GM19043 (cell line): ENCODE data around the gene CAPN9.
"Not testable (repeated sequence)": the region's sequence is repeated elsewhere in the genome, so short reads cannot be mapped to it uniquely, and the experiment has no call there.

Experiments
- ATAC-seq: cut with Tn5 transposase; IDR thresholded peaks from one replicate; pipeline ENCODE4 v1.9.1; 2021; ENCODE audit warnings: low read depth; ENCODE audit not compliant: unreplicated experiment

The CAPN9 gene

DNA sequence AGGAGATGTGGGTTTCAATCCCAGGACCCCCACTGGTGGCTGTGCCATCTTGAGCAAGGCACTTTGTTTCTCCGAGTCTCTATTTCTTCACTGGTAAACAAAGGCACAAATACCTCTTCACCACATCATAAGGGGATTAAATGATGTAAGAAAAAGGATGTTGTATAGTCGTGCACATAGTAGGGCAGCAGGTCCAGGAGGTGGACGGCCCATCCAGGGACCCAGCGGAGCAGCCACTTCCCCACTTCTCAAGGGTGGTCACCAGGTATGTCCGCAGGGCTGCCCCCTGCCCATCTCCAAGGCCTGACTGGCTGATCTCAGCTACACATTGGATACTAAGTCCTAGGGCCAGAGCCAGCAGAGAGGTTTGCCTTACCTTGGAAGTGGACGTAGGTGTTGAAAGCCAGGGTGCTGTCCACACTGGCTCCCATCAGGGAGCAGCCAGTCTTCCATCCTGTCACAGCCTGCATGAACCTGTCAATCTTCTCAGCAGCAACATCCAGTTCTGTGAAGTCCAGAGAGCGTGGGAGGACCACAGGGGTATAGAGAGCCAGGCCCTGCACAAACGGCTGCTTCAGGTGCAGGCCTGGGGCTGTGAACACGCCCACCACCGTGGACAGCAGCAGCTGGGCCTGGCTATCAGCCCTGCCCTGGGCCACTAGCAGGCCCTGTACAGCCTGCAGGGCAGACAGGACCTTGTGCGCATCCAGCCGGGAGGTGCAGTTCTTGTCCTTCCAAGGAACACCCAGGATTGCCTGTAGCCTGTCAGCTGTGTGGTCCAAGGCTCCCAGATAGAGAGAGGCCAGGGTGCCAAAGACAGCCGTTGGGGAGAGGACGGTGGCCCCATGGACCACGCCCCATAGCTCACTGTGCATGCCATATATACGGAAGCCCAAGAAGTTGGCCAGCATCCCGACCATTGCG, 37.3 kb upstream of the CAPN9 start:
- no peak for ATAC-seq

- ATAC-seq = no peak
These were observed 36.7 kb upstream of the CAPN9 start for GRCh38 chr1:230710543-230710904.

GRCh38 chr1:230711245-230711644, 35.9 kb upstream of the CAPN9 start:
- ATAC-seq = no peak

- no peak for ATAC-seq
These were observed 34.7 kb upstream of the CAPN9 start for GRCh38 chr1:230712470-230712942.

- no peak for ATAC-seq
These were observed 34.0 kb upstream of the CAPN9 start for GRCh38 chr1:230713138-230713537.

GRCh38 chr1:230713547-230713914, 33.7 kb upstream of the CAPN9 start:
- ATAC-seq = no peak

GRCh38 chr1:230713915-230714764, 33.0 kb upstream of the CAPN9 start, which contains the start of gene AGT:
TSS of gene AGT (minus strand) at chr1:230714122. CDS start at chr1:230710823, 3,299 bp downstream.
- ATAC-seq = no peak

DNA sequence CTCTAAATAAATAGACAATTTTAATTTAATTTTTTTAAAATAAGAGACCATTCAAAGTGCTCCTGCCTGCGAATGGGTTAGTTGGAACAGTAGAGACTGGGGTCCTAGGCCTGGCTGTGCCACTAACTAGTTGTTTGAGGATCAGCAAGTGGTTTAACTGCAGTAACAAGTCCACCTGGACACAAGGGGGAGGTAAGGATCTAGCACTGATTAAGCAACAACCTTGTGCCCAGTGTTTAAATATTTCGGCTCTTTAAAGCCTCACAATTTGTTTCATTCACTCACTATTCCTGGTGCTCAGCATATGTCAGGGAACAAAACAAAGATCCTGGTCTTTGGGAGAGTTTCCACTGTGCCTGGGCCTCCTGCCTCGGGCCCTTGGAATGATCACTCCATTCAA, 31.7 kb upstream of the CAPN9 start:
- no peak for ATAC-seq

DNA sequence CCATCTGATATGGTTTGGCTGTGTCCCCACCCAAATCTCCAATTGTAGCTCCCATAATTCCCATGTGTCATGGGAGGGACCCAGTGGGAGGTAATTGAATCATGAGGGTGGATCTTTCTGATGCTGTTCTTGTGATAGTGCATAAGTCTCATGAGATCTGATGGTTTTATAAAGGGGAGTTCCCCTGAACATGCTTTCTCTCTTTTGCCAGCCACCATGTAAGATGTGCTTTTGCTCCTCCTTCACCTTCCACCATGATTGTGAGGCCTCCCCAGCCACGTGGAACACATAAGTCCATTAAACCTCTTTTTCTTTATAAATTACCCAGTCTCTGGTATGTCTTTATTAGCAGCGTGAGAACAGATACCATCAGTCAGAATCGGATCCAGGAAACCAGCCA, 30.7 kb upstream of the CAPN9 start:
- ATAC-seq = not testable (repeated sequence)

DNA sequence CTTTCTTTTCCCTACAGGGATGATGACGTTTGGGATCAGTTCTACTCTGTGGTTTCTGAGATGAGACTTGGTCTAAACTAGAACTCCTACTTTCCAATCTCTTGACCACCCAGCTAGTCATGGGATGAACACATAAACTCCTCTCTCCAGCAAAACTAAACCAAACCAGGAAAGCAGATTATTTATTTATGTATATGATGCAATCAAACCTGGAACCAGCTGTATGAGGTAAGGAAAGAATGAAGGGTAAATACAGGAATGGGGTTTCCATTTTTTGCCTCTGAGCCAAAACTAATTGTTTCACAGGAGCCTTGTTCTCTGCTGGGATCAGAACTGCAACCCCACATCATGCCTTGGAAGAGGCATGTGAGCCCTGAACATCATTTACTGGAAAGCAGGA, 29.9 kb upstream of the CAPN9 start:
- no peak for ATAC-seq

- ATAC-seq = not testable (repeated sequence)
These were observed 25.2 kb upstream of the CAPN9 start for GRCh38 chr1:230721849-230722522.

DNA sequence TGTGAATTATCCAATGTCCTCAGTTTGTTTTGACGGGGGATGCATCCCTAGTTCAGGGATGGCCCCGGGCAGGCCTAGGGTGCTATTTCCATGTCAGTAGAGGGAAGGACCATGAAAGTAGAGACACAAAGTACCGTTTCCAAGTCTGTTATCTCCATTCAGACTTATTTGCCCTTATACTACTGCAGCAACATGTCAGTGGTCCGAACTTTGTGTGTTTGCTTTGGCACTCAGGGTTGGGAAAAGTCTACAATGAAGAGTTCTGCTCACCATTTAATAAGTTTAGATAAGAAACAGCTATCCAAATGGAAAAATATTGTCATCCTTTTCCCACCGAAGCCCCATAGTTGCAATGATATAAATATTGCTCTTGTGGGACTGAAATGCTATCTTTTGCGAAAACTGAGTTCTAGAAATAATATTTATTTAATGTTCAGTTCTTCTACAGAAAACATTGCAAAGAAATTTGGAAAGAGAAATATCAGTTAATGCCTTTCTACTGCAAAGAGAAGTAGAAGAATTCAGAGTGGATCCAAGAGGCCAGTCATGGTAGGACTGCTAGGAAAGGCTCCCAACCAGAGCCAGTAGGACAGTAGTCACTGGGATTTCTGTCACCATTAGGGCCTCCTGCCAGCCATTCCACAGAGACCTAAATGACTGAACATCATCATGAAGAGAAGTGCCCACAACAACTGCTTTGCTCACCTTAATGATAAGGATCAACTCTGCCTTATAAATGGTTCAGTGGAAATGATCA, 21.8 kb upstream of the CAPN9 start:
- ATAC-seq = no peak

DNA sequence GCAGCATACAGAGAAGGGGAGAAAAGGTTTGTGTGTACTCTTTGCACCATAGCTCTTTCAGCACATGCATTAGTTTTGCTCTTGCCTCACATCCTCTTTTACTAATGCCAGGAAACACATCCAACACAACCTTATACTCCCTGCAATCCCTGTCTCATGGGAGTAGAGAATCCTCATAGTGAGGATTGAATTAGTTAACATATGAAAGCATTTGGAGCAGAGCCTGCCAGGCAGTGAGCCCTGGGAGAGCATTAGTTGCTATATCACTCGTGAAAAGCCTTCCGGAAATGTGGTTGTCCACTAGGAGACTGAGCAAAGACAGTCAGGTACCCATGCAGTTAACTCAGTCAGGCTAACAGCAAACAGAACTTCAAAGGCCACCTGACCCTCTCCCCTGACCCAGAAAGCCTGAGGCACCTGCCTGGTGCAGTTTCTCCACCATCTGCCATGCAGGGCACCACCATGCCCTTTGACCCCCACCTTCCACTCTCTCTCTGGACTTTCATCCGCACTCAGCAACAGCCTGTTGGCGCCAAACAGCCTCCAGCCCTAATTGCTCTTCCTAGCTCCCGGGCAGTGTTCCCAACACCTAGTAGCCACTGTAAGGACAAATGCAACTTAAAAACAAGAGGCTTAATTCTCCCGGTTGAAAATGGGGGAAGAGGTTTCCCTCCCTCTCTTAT, 18.3 kb upstream of the CAPN9 start:
- no peak for ATAC-seq

GRCh38 chr1:230730977-230731376, 16.2 kb upstream of the CAPN9 start:
- ATAC-seq = no peak

GRCh38 chr1:230735447-230735846, 11.7 kb upstream of the CAPN9 start:
- no peak for ATAC-seq

GRCh38 chr1:230737622-230738262, 9.4 kb upstream of the CAPN9 start:
- ATAC-seq = no peak

DNA sequence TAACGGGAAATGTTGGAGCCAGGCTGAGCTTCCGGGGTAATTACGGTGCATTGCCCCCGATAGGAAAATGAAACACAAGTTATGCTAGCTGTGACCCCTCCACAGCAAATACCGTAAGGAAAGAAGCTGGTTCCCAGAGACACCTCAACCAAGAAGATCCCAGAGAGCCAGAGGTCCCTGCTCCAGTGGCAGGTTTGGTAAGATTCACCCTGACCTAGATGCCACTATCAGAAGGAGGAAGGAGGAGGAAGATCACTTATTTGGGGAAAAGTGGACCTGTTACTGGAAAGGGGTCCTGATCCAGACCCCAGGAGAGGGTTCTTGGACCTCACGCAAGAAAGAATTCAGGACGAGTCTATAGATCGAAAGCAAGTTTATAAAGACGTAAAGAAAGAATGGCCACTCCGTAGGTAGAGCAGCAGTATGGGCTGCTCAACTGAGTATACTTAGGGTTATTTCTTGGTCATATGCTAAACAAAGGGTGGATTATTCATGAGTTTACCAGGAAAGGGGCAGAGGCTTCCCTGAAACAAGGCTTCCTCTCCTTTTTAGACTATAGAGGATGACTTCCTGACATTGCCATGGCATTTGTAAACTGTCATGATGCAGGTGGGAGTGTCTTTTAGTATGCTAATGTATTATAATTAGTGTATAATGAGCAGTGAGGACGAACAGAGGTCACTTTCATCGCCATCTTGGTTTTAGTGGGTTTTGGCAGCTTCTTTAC, 7.5 kb upstream of the CAPN9 start:
- ATAC-seq = no peak

- no peak for ATAC-seq
These were observed 3.3 kb upstream of the CAPN9 start for GRCh38 chr1:230743899-230744298.
